ENCODE measurements around the gene UNK. TPM values are rescaled to one million over a fixed set of nuclear protein-coding genes. Genes with fewer than 3 reads are reported as not detected.
"Not testable (repeated sequence)": the region's sequence is repeated elsewhere in the genome, so short reads cannot be mapped to it uniquely, and the experiment has no call there.

The UNK gene
- total RNA-seq, 1 donor from 2014 or later = 16.7 TPM

GRCh38 chr17:75849279-75849646 lies 64.7 kb downstream of the UNK start:
- TF ChIP-seq CTCF (IDR thresholded peaks at IDR 0.05; ENCODE audit: insufficient read depth, low read depth, low read length) (no peak), EZH2 (IDR thresholded peaks at IDR 0.05; ENCODE audit: insufficient read depth, low read length) (no peak)
- H2AFZ ChIP-seq (ENCODE audit: low read depth, low read length) = no peak overlapping the region
- H3K79me2 ChIP-seq (ENCODE audit: insufficient read depth, low read length) = peaks cover 2% of the 10 kb centered on the region
- peaks cover 33% of the 10 kb centered on the region for H3K4me1 ChIP-seq (ENCODE audit: insufficient read depth, low read length)
- peaks cover 11% of the 10 kb centered on the region for H3K4me1 Mint-ChIP-seq (ENCODE audit: low read depth, unreplicated experiment)
- no peaks in the 10 kb centered on the region for H3K27me3 ChIP-seq (ENCODE audit: insufficient read depth, low read length)
- H3K9ac ChIP-seq (ENCODE audit: low read length) = no peak overlapping the region
- no peak overlapping the region for H3K27ac Mint-ChIP-seq (ENCODE audit: unreplicated experiment)
- peaks cover 25% of the 10 kb centered on the region for H3K36me3 Mint-ChIP-seq (ENCODE audit: low read depth, unreplicated experiment)
- H3K27me3 Mint-ChIP-seq (ENCODE audit: low read depth, unreplicated experiment) = no peaks in the 10 kb centered on the region
- no peak overlapping the region for H3K4me3 Mint-ChIP-seq (ENCODE audit: unreplicated experiment)
- DNase-seq (ENCODE audit: low read depth) = no peak
- FAIRE-seq = no peak
- peaks cover 10% of the 10 kb centered on the region for H3K36me3 ChIP-seq (ENCODE audit: insufficient read depth, low read length)
- no peak overlapping the region for H3K4me3 ChIP-seq (ENCODE audit: insufficient read depth, low read depth, low read length)
- no peaks in the 10 kb centered on the region for H3K9me3 Mint-ChIP-seq (ENCODE audit: unreplicated experiment)
- no peak overlapping the region for H3K4me2 ChIP-seq (ENCODE audit: low read length)
- H3K27ac ChIP-seq (ENCODE audit: low read depth, low read length) = no peak overlapping the region
- peaks cover 6% of the 10 kb centered on the region for H4K20me1 ChIP-seq (ENCODE audit: insufficient read depth, low read length)
- H3K9me3 ChIP-seq (ENCODE audit: insufficient read depth, low read depth, low read length) = no peaks in the 10 kb centered on the region

- H3K4me3 ChIP-seq (ENCODE audit: insufficient read depth, low read depth, low read length) = no peak overlapping the region
- TF ChIP-seq EZH2 (IDR thresholded peaks at IDR 0.05; ENCODE audit: insufficient read depth, low read length) (no peak), CTCF (IDR thresholded peaks at IDR 0.05; ENCODE audit: insufficient read depth, low read depth, low read length) (no peak)
- H3K9me3 Mint-ChIP-seq (ENCODE audit: unreplicated experiment) = no peaks in the 10 kb centered on the region
- H3K27ac Mint-ChIP-seq (ENCODE audit: unreplicated experiment) = no peak overlapping the region
- H3K9me3 ChIP-seq (ENCODE audit: insufficient read depth, low read depth, low read length) = no peaks in the 10 kb centered on the region
- no peak overlapping the region for H3K9ac ChIP-seq (ENCODE audit: low read length)
- no peak overlapping the region for H3K27ac ChIP-seq (ENCODE audit: low read depth, low read length)
- no peak overlapping the region for H3K4me2 ChIP-seq (ENCODE audit: low read length)
- no peak overlapping the region for H2AFZ ChIP-seq (ENCODE audit: low read depth, low read length)
- FAIRE-seq = no peak
- H3K36me3 Mint-ChIP-seq (ENCODE audit: low read depth, unreplicated experiment) = peaks cover 25% of the 10 kb centered on the region
- H3K79me2 ChIP-seq (ENCODE audit: insufficient read depth, low read length) = peaks cover 7% of the 10 kb centered on the region
- peaks cover 36% of the 10 kb centered on the region for H3K4me1 ChIP-seq (ENCODE audit: insufficient read depth, low read length)
- no peaks in the 10 kb centered on the region for H3K27me3 ChIP-seq (ENCODE audit: insufficient read depth, low read length)
- H4K20me1 ChIP-seq (ENCODE audit: insufficient read depth, low read length) = peaks cover 6% of the 10 kb centered on the region
- peaks cover 10% of the 10 kb centered on the region for H3K36me3 ChIP-seq (ENCODE audit: insufficient read depth, low read length)
- peaks cover 14% of the 10 kb centered on the region for H3K4me1 Mint-ChIP-seq (ENCODE audit: low read depth, unreplicated experiment)
- H3K4me3 Mint-ChIP-seq (ENCODE audit: unreplicated experiment) = no peak overlapping the region
- no peak for DNase-seq (ENCODE audit: low read depth)
- H3K27me3 Mint-ChIP-seq (ENCODE audit: low read depth, unreplicated experiment) = no peaks in the 10 kb centered on the region
Observed at GRCh38 chr17:75849724-75850123, 65.1 kb downstream of the UNK start.

- H3K9ac ChIP-seq (ENCODE audit: low read length) = peak overlapping the region; percentile 54
- H3K4me1 ChIP-seq (ENCODE audit: insufficient read depth, low read length) = peaks cover 31% of the 10 kb centered on the region
- H3K4me3 ChIP-seq (ENCODE audit: insufficient read depth, low read depth, low read length) = no peak overlapping the region
- no peaks in the 10 kb centered on the region for H3K27me3 ChIP-seq (ENCODE audit: insufficient read depth, low read length)
- Mint-ChIP-seq H3K36me3 (ENCODE audit: low read depth, unreplicated experiment) (peaks cover 21% of the 10 kb centered on the region), H3K27ac (ENCODE audit: unreplicated experiment) (no peak overlapping the region), H3K4me1 (ENCODE audit: low read depth, unreplicated experiment) (peaks cover 9% of the 10 kb centered on the region), H3K27me3 (ENCODE audit: low read depth, unreplicated experiment) (no peaks in the 10 kb centered on the region), H3K4me3 (ENCODE audit: unreplicated experiment) (no peak overlapping the region), H3K9me3 (ENCODE audit: unreplicated experiment) (no peaks in the 10 kb centered on the region)
- peaks cover 6% of the 10 kb centered on the region for H4K20me1 ChIP-seq (ENCODE audit: insufficient read depth, low read length)
- H2AFZ ChIP-seq (ENCODE audit: low read depth, low read length) = no peak overlapping the region
- peaks cover 7% of the 10 kb centered on the region for H3K79me2 ChIP-seq (ENCODE audit: insufficient read depth, low read length)
- no peak for TF ChIP-seq EZH2 (IDR thresholded peaks at IDR 0.05; ENCODE audit: insufficient read depth, low read length)
- no peak for TF ChIP-seq CTCF (IDR thresholded peaks at IDR 0.05; ENCODE audit: insufficient read depth, low read depth, low read length)
- H3K4me2 ChIP-seq (ENCODE audit: low read length) = no peak overlapping the region
- no peaks in the 10 kb centered on the region for H3K9me3 ChIP-seq (ENCODE audit: insufficient read depth, low read depth, low read length)
- peak overlapping the region; percentile 67 for H3K27ac ChIP-seq (ENCODE audit: low read depth, low read length)
- FAIRE-seq = no peak
- DNase-seq (ENCODE audit: low read depth) = peak; percentile 63
- peaks cover 10% of the 10 kb centered on the region for H3K36me3 ChIP-seq (ENCODE audit: insufficient read depth, low read length)
Observed at GRCh38 chr17:75850928-75851692, 66.5 kb downstream of the UNK start.

GRCh38 chr17:75851693-75851991 lies 67.0 kb downstream of the UNK start:
- H3K9ac ChIP-seq (ENCODE audit: low read length) = peak overlapping the region; percentile 54

More at GRCh38 chr17:75851693-75851991, 67.0 kb downstream of the UNK start:
- not testable (repeated sequence) for H3K9me3 ChIP-seq (ENCODE audit: insufficient read depth, low read depth, low read length); H3K36me3 ChIP-seq (ENCODE audit: insufficient read depth, low read length); H3K27me3 ChIP-seq (ENCODE audit: insufficient read depth, low read length); H3K4me2 ChIP-seq (ENCODE audit: low read length); FAIRE-seq; H3K4me3 Mint-ChIP-seq (ENCODE audit: unreplicated experiment); H3K4me3 ChIP-seq (ENCODE audit: insufficient read depth, low read depth, low read length); H3K79me2 ChIP-seq (ENCODE audit: insufficient read depth, low read length); H3K9me3 Mint-ChIP-seq (ENCODE audit: unreplicated experiment); H4K20me1 ChIP-seq (ENCODE audit: insufficient read depth, low read length); H3K4me1 Mint-ChIP-seq (ENCODE audit: low read depth, unreplicated experiment); H2AFZ ChIP-seq (ENCODE audit: low read depth, low read length); H3K27ac Mint-ChIP-seq (ENCODE audit: unreplicated experiment); H3K27me3 Mint-ChIP-seq (ENCODE audit: low read depth, unreplicated experiment)
- H3K27ac ChIP-seq (ENCODE audit: low read depth, low read length) = peak overlapping the region; percentile 67
- peaks cover 21% of the 10 kb centered on the region for H3K36me3 Mint-ChIP-seq (ENCODE audit: low read depth, unreplicated experiment)
- DNase-seq (ENCODE audit: low read depth) = peak; percentile 40
- peaks cover 37% of the 10 kb centered on the region for H3K4me1 ChIP-seq (ENCODE audit: insufficient read depth, low read length)

Data from astrocyte (in vitro differentiated cells and primary cell).